ENCODE measurements around the gene TMEM47.

The TMEM47 gene

GRCh38 chrX:34584781-34585180 lies 72.3 kb downstream of the TMEM47 start:
- no peak for DNase-seq

- no peak for DNase-seq
Measured at GRCh38 chrX:34580069-34580468, 77.0 kb downstream of the TMEM47 start.

- DNase-seq: no peak
Measured at GRCh38 chrX:34578237-34578636, 78.8 kb downstream of the TMEM47 start.

Data from DMS153 (cell line).